Right hindlimb (tissue), 1 donor: Measurements from ENCODE around the gene WFDC11.

Experiments used
- DNase-seq: peaks from one replicate; pipeline ENCODE4 v3.0.0-alpha.2; 2018

WFDC11 gene

GRCh38 chr20:45621593-45621992, 48.4 kb downstream of the WFDC11 start:
- DNase-seq: no peak

DNA sequence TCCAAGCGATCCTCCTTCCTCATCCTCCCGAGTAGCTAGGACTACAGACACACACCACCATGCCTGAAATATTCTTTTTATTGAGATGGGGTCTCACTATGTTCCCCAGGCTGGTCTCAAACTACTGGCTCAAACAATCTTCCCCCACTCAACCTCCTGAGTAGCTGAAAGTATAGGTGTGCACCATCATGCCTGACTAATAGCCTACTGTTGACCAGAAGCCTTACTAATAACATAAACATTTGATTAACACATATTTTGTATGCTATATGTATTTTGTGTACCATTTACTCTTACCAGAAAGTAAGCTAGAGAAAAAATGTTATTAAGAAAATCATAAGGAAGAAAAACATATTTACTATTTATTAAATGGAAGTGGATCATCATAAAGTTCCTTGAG, 52.4 kb downstream of the WFDC11 start:
- no peak for DNase-seq

DNA sequence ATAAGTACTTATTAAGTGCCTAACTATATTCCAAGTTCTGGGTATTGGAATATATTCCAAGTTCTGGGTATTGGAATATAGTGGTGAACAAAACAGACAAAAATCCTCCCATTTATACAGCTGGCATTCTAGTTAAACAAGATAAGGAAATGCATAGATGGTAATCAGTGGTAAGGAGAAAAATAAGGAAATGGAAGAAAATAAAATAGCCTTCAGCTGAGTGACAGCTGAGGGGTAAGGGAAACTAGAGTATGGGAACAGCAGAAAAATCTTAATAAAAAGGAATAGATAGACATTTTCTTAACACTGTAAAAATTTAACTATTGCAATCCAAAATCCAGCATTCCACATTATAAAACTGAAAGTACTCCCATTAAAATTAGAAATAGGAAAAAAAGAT, 57.7 kb downstream of the WFDC11 start:
- DNase-seq: no peak

DNA sequence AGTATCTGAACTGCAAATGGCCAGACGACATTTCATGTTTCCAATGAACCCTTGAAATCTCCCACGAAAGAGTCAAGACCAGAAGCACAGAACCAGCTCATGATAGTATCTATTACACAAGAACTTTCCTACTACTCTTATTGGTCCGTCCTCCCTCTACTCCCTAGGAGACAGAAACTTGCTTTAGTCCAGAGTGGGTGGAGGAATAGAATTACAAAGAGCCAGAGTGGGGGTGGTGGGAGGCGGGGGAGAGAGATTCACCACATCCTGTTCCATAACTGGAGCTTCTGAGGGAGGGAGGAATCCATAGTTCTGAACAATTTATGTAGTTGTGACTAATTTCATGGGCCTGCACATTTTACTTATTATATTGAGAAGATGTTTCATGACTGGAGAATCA, 59.0 kb downstream of the WFDC11 start:
- no peak for DNase-seq

GRCh38 chr20:45607810-45608209, 62.2 kb downstream of the WFDC11 start:
- no peak for DNase-seq
